MM.1S (cell line): Measurements from ENCODE around the gene AKT1S1.
A peak's percentile ranks its signal among the peaks of the same experiment; 100 is the strongest.

ENCODE experiments used
- DNase-seq: peaks from one replicate; pipeline ENCODE4 v3.0.0-alpha.2; 2015
- H2AFZ ChIP-seq: fragments of 300-600 bp; sonication (generic); 2 replicates; pipeline ENCODE4 v1.6.0; 2016; ENCODE audit warnings: antibody characterized with exemption, low read length
- H3F3A ChIP-seq: fragments of 300-600 bp; sonication (generic); 2 replicates; pipeline ENCODE4 v1.6.1; 2016; ENCODE audit warnings: mild to moderate bottlenecking, antibody characterized with exemption, low read length, moderate library complexity, mixed read lengths; ENCODE audit not compliant: insufficient read depth
- H3K27ac ChIP-seq: fragments of 300-600 bp; sonication (generic); 2 replicates; pipeline ENCODE4 v1.5.1; 2016; ENCODE audit warnings: mild to moderate bottlenecking, low read length
- H3K27me3 ChIP-seq: fragments of 300-600 bp; sonication (generic); replicated peaks from 2 replicates; pipeline ENCODE4 v1.6.0; 2016; ENCODE audit warnings: low read length; ENCODE audit not compliant: insufficient read depth
- H3K36me3 ChIP-seq: fragments of 300-600 bp; sonication (generic); replicated peaks from 2 replicates; pipeline ENCODE4 v1.6.1; 2016; ENCODE audit warnings: mild to moderate bottlenecking, low read length, mixed read lengths; ENCODE audit not compliant: insufficient read depth
- H3K4me1 ChIP-seq: fragments of 300-600 bp; sonication (generic); 2 replicates; pipeline ENCODE4 v1.6.1; 2016; ENCODE audit warnings: low read length, mixed read lengths
- H3K4me2 ChIP-seq: fragments of 300-600 bp; sonication (generic); 2 replicates; pipeline ENCODE4 v1.6.0; 2016; ENCODE audit warnings: low read depth, low read length
- H3K4me3 ChIP-seq: fragments of 300-600 bp; sonication (generic); 2 replicates; pipeline ENCODE4 v1.5.1; 2016; ENCODE audit warnings: low read length, mixed read lengths
- H3K79me2 ChIP-seq: fragments of 300-600 bp; sonication (generic); 2 replicates; pipeline ENCODE4 v1.6.1; 2016; ENCODE audit warnings: mixed run types, low read length, mixed read lengths
- H3K9ac ChIP-seq: fragments of 300-600 bp; sonication (generic); 2 replicates; pipeline ENCODE4 v1.6.1; 2016; ENCODE audit warnings: low read length, mixed read lengths
- H3K9me2 ChIP-seq: fragments of 300-600 bp; sonication (generic); replicated peaks from 2 replicates; pipeline ENCODE4 v1.6.1; 2016; ENCODE audit warnings: mild to moderate bottlenecking, low read length, mixed read lengths; ENCODE audit not compliant: insufficient read depth
- H3K9me3 ChIP-seq: fragments of 300-600 bp; sonication (generic); replicated peaks from 2 replicates; pipeline ENCODE4 v1.6.1; 2016; ENCODE audit warnings: mild to moderate bottlenecking, low read length, mixed read lengths; ENCODE audit not compliant: insufficient read depth
- H4K20me1 ChIP-seq: fragments of 300-600 bp; sonication (generic); 2 replicates; pipeline ENCODE4 v1.6.1; 2016; ENCODE audit warnings: mild to moderate bottlenecking, low read length, moderate library complexity, mixed read lengths; ENCODE audit not compliant: insufficient read depth
- CTCF ChIP-seq: fragments of 300-600 bp; sonication (generic); IDR thresholded peaks from 2 replicates; pipeline ENCODE4 v1.5.1; 2016; ENCODE audit warnings: antibody characterized with exemption, low read length, mixed read lengths
- EZH2 ChIP-seq: fragments of 300-600 bp; sonication (generic); optimal IDR thresholded peaks from 2 replicates; pipeline ENCODE3; 2017; ENCODE audit warnings: low read depth, mild to moderate bottlenecking, antibody characterized with exemption, low read length, mixed read lengths
- EZH2phosphoT487 ChIP-seq: fragments of 300-600 bp; sonication (generic); IDR thresholded peaks from 2 replicates; pipeline ENCODE4 v1.6.1; 2018; ENCODE audit warnings: antibody characterized with exemption, low read length

AKT1S1 gene

GRCh38 chr19:49870309-49870901 lies 6.8 kb downstream of the AKT1S1 start:
- no peaks in the 10 kb centered on the region for H3K9me2 ChIP-seq
- DNase-seq: no peak
- H3K36me3 ChIP-seq: no peaks in the 10 kb centered on the region
- H3F3A ChIP-seq: peaks cover 35% of the 10 kb centered on the region
- no peaks in the 10 kb centered on the region for H3K27me3 ChIP-seq
- H4K20me1 ChIP-seq: no peaks in the 10 kb centered on the region
- H2AFZ ChIP-seq: peak overlapping the region; percentile 63
- peak overlapping the region; percentile 63; the same call in 1 of the 2 replicates for H3K9ac ChIP-seq
- H3K9me3 ChIP-seq: no peaks in the 10 kb centered on the region
- no peak for TF ChIP-seq EZH2
- no peak for TF ChIP-seq EZH2phosphoT487
- TF ChIP-seq CTCF: no peak
- H3K79me2 ChIP-seq: peaks cover 51% of the 10 kb centered on the region
- peak overlapping the region; percentile 70; the same call in 1 of the 2 replicates for H3K27ac ChIP-seq
- peak overlapping the region; percentile 86 for H3K4me2 ChIP-seq
- H3K4me3 ChIP-seq: peak overlapping the region; percentile 68
- H3K4me1 ChIP-seq: peaks cover 32% of the 10 kb centered on the region

GRCh38 chr19:49869484-49870308 lies 7.5 kb downstream of the AKT1S1 start:
- H3K9me2 ChIP-seq: no peaks in the 10 kb centered on the region
- peaks cover 30% of the 10 kb centered on the region for H3K4me1 ChIP-seq
- H3K4me3 ChIP-seq: peak overlapping the region; percentile 68
- peaks cover 51% of the 10 kb centered on the region for H3K79me2 ChIP-seq
- H3K36me3 ChIP-seq: no peaks in the 10 kb centered on the region; the same call in 1 of the 2 replicates
- TF ChIP-seq EZH2phosphoT487 (no peak), EZH2 (no peak), CTCF (no peak)
- peaks cover 35% of the 10 kb centered on the region for H3F3A ChIP-seq
- H2AFZ ChIP-seq: peak overlapping the region; percentile 63
- DNase-seq: peak; percentile 99
- H3K9ac ChIP-seq: peak overlapping the region; percentile 63
- peak overlapping the region; percentile 94 for H3K4me2 ChIP-seq
- H3K27ac ChIP-seq: peak overlapping the region; percentile 70; the same call in 1 of the 2 replicates
- no peaks in the 10 kb centered on the region for H3K9me3 ChIP-seq
- no peaks in the 10 kb centered on the region for H4K20me1 ChIP-seq
- H3K27me3 ChIP-seq: no peaks in the 10 kb centered on the region

GRCh38 chr19:49869009-49869483 lies 8.1 kb downstream of the AKT1S1 start:
- H3K9me2 ChIP-seq: no peaks in the 10 kb centered on the region
- H4K20me1 ChIP-seq: no peaks in the 10 kb centered on the region
- H3K4me3 ChIP-seq: peak overlapping the region; percentile 49
- no peak for DNase-seq
- peaks cover 35% of the 10 kb centered on the region for H3F3A ChIP-seq
- H3K36me3 ChIP-seq: peaks cover 4% of the 10 kb centered on the region
- H3K9ac ChIP-seq: peak overlapping the region; percentile 5; the same call in 1 of the 2 replicates
- H3K4me2 ChIP-seq: peak overlapping the region; percentile 94
- no peaks in the 10 kb centered on the region for H3K9me3 ChIP-seq
- H3K27me3 ChIP-seq: no peaks in the 10 kb centered on the region
- peaks cover 51% of the 10 kb centered on the region for H3K79me2 ChIP-seq
- H2AFZ ChIP-seq: peak overlapping the region; percentile 57; the same call in 1 of the 2 replicates
- TF ChIP-seq EZH2phosphoT487 (no peak), CTCF (no peak), EZH2 (no peak)
- peaks cover 30% of the 10 kb centered on the region for H3K4me1 ChIP-seq
- H3K27ac ChIP-seq: peak overlapping the region; percentile 21; the same call in 1 of the 2 replicates
